Stimulated activated CD4-positive, alpha-beta T cell treated with anti-CD3 and anti-CD28 coated beads, TNF-alpha, amount 100 ng/mL, for 1 hour (primary cell): ENCODE data around the gene PCDH10.

ENCODE experiments used
- DNase-seq, 3 donors: peaks; one replicate each; pipeline ENCODE4 v3.0.0-alpha.2; 2020; ENCODE audit warnings: low read depth in 3 of 3, low spot score in 1 of 3

The PCDH10 gene

GRCh38 chr4:133149364-133149695 is 236 bp downstream of the PCDH10 start:
- no peak for DNase-seq

- no peak for DNase-seq
These were observed 908 bp downstream of the PCDH10 start for GRCh38 chr4:133149932-133150471.

GRCh38 chr4:133150486-133151340 is 1.6 kb downstream of the PCDH10 start:
- DNase-seq, result no peak

GRCh38 chr4:133151341-133151690 is 2.2 kb downstream of the PCDH10 start:
- DNase-seq, result no peak

GRCh38 chr4:133151691-133152329 is 2.7 kb downstream of the PCDH10 start:
- DNase-seq, result no peak

- DNase-seq, result no peak
These were observed 3.3 kb downstream of the PCDH10 start for GRCh38 chr4:133152330-133152821.

- DNase-seq, result no peak
These were observed 3.9 kb downstream of the PCDH10 start for GRCh38 chr4:133152831-133153481.

- no peak for DNase-seq
These were observed 5.6 kb downstream of the PCDH10 start for GRCh38 chr4:133154725-133155124.

- no peak for DNase-seq
These were observed 7.0 kb downstream of the PCDH10 start for GRCh38 chr4:133156096-133156495.

- no peak for DNase-seq
These were observed 7.5 kb downstream of the PCDH10 start for GRCh38 chr4:133156556-133156955.

- DNase-seq, result no peak
These were observed 8.5 kb downstream of the PCDH10 start for GRCh38 chr4:133157460-133158160.

- no peak for DNase-seq
These were observed 11.8 kb downstream of the PCDH10 start for GRCh38 chr4:133160853-133161252.

- DNase-seq, result no peak
These were observed 12.6 kb downstream of the PCDH10 start for GRCh38 chr4:133161570-133162295.

- no peak for DNase-seq
These were observed 13.8 kb downstream of the PCDH10 start for GRCh38 chr4:133162941-133163340.

- DNase-seq, result no peak
These were observed 29.9 kb downstream of the PCDH10 start for GRCh38 chr4:133178956-133179355.

- no peak for DNase-seq
These were observed 37.1 kb downstream of the PCDH10 start for GRCh38 chr4:133186210-133186609.

GRCh38 chr4:133186845-133187244 is 37.8 kb downstream of the PCDH10 start:
- no peak for DNase-seq

- DNase-seq, result no peak
These were observed 39.5 kb downstream of the PCDH10 start for GRCh38 chr4:133188433-133189146.

- no peak for DNase-seq
These were observed 40.0 kb downstream of the PCDH10 start for GRCh38 chr4:133189147-133189517.

- DNase-seq, result no peak
These were observed 41.0 kb downstream of the PCDH10 start for GRCh38 chr4:133190098-133190497.
